Measurements from ENCODE around the gene PRKD1. TPM values are rescaled to one million over a fixed set of nuclear protein-coding genes. Genes with fewer than 3 reads are reported as not detected.

The PRKD1 gene
- total and polyA plus RNA-seq, 10 of the 15 experiments (the other 5 are each of a cell fraction or from before 2014, with no cell fraction given) = 0.02 to 0.56 TPM; not detected in 8

GRCh38 chr14:29601616-29602015, 326.0 kb downstream of the PRKD1 start:
- in situ Hi-C loops (cut with MboI) = no loop called here
- Histone ChIP-seq H3K27ac (ENCODE audit: control insufficient read depth, insufficient read depth) (no peak overlapping the region), H3K4me3 (no peak overlapping the region), H3K9ac (ENCODE audit: control insufficient read depth, insufficient read depth, low read length) (no peak overlapping the region), H3K36me3 (ENCODE audit: control insufficient read depth in 2 of 2, insufficient read depth in 2 of 2, low read length in 1 of 2) (no peaks in the 10 kb centered on the region), H3K4me1 (ENCODE audit: control insufficient read depth, insufficient read depth, low read length) (no peaks in the 10 kb centered on the region), H3K79me2 (ENCODE audit: control insufficient read depth, insufficient read depth, low read length) (no peaks in the 10 kb centered on the region), H2AFZ (ENCODE audit: control insufficient read depth, low read depth, low read length) (no peak overlapping the region), H3K9me3 (replicated peaks; ENCODE audit: control insufficient read depth, insufficient read depth, low read length) (no peaks in the 10 kb centered on the region), H4K20me1 (ENCODE audit: control insufficient read depth, insufficient read depth) (no peaks in the 10 kb centered on the region), H3K4me2 (ENCODE audit: control insufficient read depth, insufficient read depth) (no peak overlapping the region), H3K27me3 (replicated peaks in 1 of 2; ENCODE audit: control insufficient read depth in 2 of 2, insufficient read depth in 2 of 2, low read length in 1 of 2) (no peaks in the 10 kb centered on the region)
- WGBS (ENCODE audit: insufficient coverage, insufficient replicate concordance, low lambda C conversion rate, missing lambda C conversion rate) = 43% methylated on average over 5 of the region's 5 CpGs
- DNase-seq (ENCODE audit: low read depth, low spot score) (no peak), FAIRE-seq (no peak), ATAC-seq (no peak)
- POLR2A ChIA-PET = no interaction called here
- no TSS peak for BruUV-seq (replicated peaks)
- CTCF ChIA-PET = no interaction called here
- SMC1A ChIA-PET (ENCODE audit: uncharacterized antibody, unreplicated experiment) = no interaction called here
- RAD21 ChIA-PET (ENCODE audit: unreplicated experiment) = no interaction called here
- intact Hi-C loops (cut with micrococcal nuclease; ENCODE audit: unreplicated experiment) = no loop called here
- TF ChIP-seq RAD21 (IDR thresholded peaks at IDR 0.05; ENCODE audit: insufficient read depth, low read depth, low read length) (no peak), MEF2B (IDR thresholded peaks at IDR 0.05; ENCODE audit: partially characterized antibody, poor library complexity, severe bottlenecking) (no peak), ZNF24 (IDR thresholded peaks at IDR 0.05) (no peak), ZBTB40 (IDR thresholded peaks at IDR 0.05; ENCODE audit: borderline replicate concordance) (no peak), MTA3 (IDR thresholded peaks at IDR 0.05; ENCODE audit: borderline replicate concordance, low read length) (no peak), IKZF1 (conservative IDR thresholded peaks at IDR 0.05) (no peak), JUNB (IDR thresholded peaks at IDR 0.05) (no peak), ZNF687 (IDR thresholded peaks at IDR 0.05) (no peak), SMC3 (IDR thresholded peaks at IDR 0.05; ENCODE audit: borderline replicate concordance, low read length) (no peak), PAX5 (IDR thresholded peaks at IDR 0.05; ENCODE audit: borderline replicate concordance, low read depth, low read length) (no peak), ETV6 (conservative IDR thresholded peaks at IDR 0.05 in 1 of 2, IDR thresholded peaks at IDR 0.05 in 1 of 2; ENCODE audit: borderline replicate concordance in 1 of 2, low read depth in 1 of 2) (no peak), ATF7 (IDR thresholded peaks at IDR 0.05; ENCODE audit: low read depth) (no peak), SKIL (IDR thresholded peaks at IDR 0.05; ENCODE audit: low read depth, poor library complexity, severe bottlenecking) (no peak), RELA (IDR thresholded peaks at IDR 0.05; ENCODE audit: borderline replicate concordance, partially characterized antibody) (no peak)
